T-helper 1 cell treated with Interleukin-12 subunit alpha and Interleukin-12 subunit beta and Interleukin-4 antibody, amounts not matched to agents 30 μg/mL and 1 μg/mL, for 36 hours (primary cell): Measurements from ENCODE around the gene RAD18.

ENCODE experiments used
- H3K27ac Mint-ChIP-seq: one replicate; pipeline ENCODE4 v1.8.0; 2021; ENCODE audit warnings: mild to moderate bottlenecking, mixed read lengths
- H3K27me3 Mint-ChIP-seq: one replicate; pipeline ENCODE4 v1.8.0; 2021; ENCODE audit warnings: low read depth, mixed read lengths
- H3K36me3 Mint-ChIP-seq: one replicate; pipeline ENCODE4 v1.8.0; 2021; ENCODE audit warnings: low read depth, mixed read lengths
- H3K4me1 Mint-ChIP-seq: one replicate; pipeline ENCODE4 v1.8.0; 2021; ENCODE audit warnings: low read depth, mixed read lengths
- H3K4me3 Mint-ChIP-seq: one replicate; pipeline ENCODE4 v1.8.0; 2021; ENCODE audit warnings: mild to moderate bottlenecking, moderate library complexity, mixed read lengths
- H3K9me3 Mint-ChIP-seq: one replicate; pipeline ENCODE4 v1.8.0; 2021; ENCODE audit warnings: mixed read lengths

RAD18 gene

DNA sequence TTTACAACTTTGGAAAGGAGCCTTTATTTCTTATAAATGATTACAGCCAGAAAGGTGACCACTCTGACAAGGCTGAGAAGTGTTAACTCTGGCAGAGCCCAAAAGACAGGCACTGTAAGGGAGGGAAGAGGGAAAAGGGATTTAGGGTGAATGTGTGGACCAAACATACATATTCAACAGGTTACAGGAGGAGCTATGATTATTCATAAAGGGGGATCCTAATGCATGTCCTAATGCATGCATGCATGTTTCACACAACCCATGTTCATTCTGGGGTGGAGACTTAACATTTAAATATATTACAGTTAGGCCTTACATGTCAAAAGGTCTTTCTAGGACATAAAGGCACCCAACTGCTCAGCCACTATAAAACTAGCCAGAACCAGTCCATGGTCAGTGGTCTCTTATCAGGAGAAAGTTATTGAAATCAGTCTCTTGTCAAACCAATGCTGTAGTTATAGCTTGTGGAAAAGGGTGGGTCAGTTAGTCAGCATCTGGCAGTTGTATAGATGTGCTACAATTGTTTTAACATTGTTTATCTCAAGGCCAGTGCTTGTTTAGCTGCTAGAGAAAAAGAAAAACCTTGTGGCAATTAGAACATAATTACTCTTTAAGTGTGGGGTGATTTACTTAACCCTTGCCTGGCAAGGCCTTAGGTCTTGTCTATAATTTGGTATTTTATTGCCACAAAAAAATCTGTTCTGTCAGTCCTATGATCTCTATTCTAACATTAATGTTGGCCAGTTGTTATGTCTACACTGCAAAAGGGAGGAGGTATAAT is 77.5 kb downstream of the RAD18 start:
- H3K4me3 Mint-ChIP-seq, result no peak overlapping the region
- no peak overlapping the region for H3K27ac Mint-ChIP-seq
- no peaks in the 10 kb centered on the region for H3K9me3 Mint-ChIP-seq
- H3K36me3 Mint-ChIP-seq, result peaks cover 29% of the 10 kb centered on the region
- no peaks in the 10 kb centered on the region for H3K27me3 Mint-ChIP-seq
- no peaks in the 10 kb centered on the region for H3K4me1 Mint-ChIP-seq

GRCh38 chr3:8884630-8885290 is 78.5 kb downstream of the RAD18 start:
- peaks cover 27% of the 10 kb centered on the region for H3K36me3 Mint-ChIP-seq
- H3K4me1 Mint-ChIP-seq, result no peaks in the 10 kb centered on the region
- no peak overlapping the region for H3K27ac Mint-ChIP-seq

GRCh38 chr3:8882642-8883041 is 80.6 kb downstream of the RAD18 start:
- Mint-ChIP-seq H3K4me3 (no peak overlapping the region), H3K4me1 (no peaks in the 10 kb centered on the region), H3K27me3 (no peaks in the 10 kb centered on the region), H3K36me3 (peaks cover 21% of the 10 kb centered on the region), H3K27ac (no peak overlapping the region), H3K9me3 (no peaks in the 10 kb centered on the region)

More at GRCh38 chr3:8884630-8885290, 78.5 kb downstream of the RAD18 start:
- H3K4me3 Mint-ChIP-seq, result no peak overlapping the region
- H3K27me3 Mint-ChIP-seq, result no peaks in the 10 kb centered on the region
- no peaks in the 10 kb centered on the region for H3K9me3 Mint-ChIP-seq

GRCh38 chr3:8882171-8882593 is 81.1 kb downstream of the RAD18 start:
- H3K36me3 Mint-ChIP-seq, result peaks cover 21% of the 10 kb centered on the region
- no peak overlapping the region for H3K27ac Mint-ChIP-seq
- no peaks in the 10 kb centered on the region for H3K4me1 Mint-ChIP-seq
- H3K9me3 Mint-ChIP-seq, result no peaks in the 10 kb centered on the region
- no peaks in the 10 kb centered on the region for H3K27me3 Mint-ChIP-seq
- no peak overlapping the region for H3K4me3 Mint-ChIP-seq

DNA sequence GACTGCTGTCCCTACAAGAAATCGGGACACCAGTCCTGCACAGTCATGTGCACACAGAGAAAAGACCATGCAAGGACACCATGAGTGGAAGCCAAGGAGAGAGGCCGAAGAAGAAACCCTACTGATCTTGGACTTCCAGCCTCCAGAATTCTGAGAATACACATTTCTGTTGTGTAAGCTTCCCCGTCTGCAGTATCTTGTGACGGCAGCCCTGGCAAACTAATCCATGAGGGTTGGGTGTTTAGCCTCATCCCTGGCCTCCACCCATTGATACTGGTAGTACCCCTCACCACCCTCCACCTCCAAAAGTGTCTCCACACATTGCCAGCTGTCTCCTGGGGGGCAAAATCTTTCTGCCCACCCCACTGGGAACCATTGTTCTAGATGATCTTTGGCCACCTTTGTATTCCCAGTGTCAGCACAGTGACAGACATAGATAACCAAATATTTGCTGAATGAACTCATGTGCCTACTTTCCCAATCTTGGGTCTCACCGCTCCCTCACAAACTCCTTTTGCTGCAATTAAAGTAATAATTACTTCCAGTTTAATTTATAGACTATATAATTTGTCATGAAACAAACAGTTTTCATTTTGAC is 83.8 kb downstream of the RAD18 start:
- Mint-ChIP-seq H3K4me1 (no peaks in the 10 kb centered on the region), H3K27ac (no peak overlapping the region), H3K4me3 (no peak overlapping the region), H3K36me3 (peaks cover 16% of the 10 kb centered on the region), H3K27me3 (no peaks in the 10 kb centered on the region), H3K9me3 (no peaks in the 10 kb centered on the region)

- Mint-ChIP-seq H3K36me3 (peaks cover 4% of the 10 kb centered on the region), H3K27me3 (no peaks in the 10 kb centered on the region), H3K9me3 (no peaks in the 10 kb centered on the region), H3K4me3 (no peak overlapping the region), H3K4me1 (no peaks in the 10 kb centered on the region), H3K27ac (no peak overlapping the region)
Observed at GRCh38 chr3:8875836-8876235, 87.4 kb downstream of the RAD18 start.

DNA sequence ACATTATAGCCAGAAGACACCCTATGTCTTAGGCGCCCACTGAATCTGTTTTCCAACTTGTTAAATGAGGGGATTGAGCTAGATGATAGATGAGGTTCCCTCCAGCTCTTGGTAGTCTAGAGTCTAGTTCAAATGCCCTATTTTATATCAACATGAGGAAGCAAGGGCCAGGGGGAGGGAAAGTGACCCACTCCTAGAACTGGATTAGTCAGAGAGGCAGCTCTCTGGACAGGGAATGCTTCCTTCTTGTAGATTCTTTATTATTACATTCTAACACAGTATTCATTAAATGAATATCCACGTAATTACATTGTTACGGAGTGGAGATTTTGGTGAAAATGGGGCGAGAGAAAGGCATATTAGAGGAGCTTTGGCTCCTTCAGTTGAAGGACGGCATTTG is 89.5 kb downstream of the RAD18 start:
- Mint-ChIP-seq H3K36me3 (peaks cover 2% of the 10 kb centered on the region), H3K9me3 (no peaks in the 10 kb centered on the region), H3K27me3 (no peaks in the 10 kb centered on the region), H3K4me1 (no peaks in the 10 kb centered on the region), H3K27ac (no peak overlapping the region), H3K4me3 (no peak overlapping the region)

DNA sequence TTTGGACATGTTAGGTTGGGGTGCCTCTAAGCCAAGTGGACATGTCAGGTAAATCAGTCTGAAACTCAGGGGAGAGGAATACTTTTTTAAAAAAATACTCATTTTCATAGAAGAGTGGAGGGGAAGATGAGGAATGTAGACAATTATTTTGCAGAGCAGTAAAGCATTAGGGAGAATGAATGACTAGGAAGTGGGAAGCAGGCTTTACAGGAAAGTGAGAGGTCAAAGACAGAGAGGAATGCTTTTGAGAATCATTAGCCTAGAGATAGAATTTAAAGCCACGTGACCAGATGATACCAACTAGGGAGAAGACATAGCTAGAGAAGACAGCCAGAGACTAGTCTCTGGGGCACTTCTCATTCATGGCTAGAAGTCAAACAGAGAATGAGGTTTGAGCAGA is 91.0 kb downstream of the RAD18 start:
- no peak overlapping the region for H3K27ac Mint-ChIP-seq
- no peaks in the 10 kb centered on the region for H3K4me1 Mint-ChIP-seq
- no peak overlapping the region for H3K4me3 Mint-ChIP-seq
- no peaks in the 10 kb centered on the region for H3K9me3 Mint-ChIP-seq
- no peaks in the 10 kb centered on the region for H3K27me3 Mint-ChIP-seq
- H3K36me3 Mint-ChIP-seq, result no peaks in the 10 kb centered on the region

DNA sequence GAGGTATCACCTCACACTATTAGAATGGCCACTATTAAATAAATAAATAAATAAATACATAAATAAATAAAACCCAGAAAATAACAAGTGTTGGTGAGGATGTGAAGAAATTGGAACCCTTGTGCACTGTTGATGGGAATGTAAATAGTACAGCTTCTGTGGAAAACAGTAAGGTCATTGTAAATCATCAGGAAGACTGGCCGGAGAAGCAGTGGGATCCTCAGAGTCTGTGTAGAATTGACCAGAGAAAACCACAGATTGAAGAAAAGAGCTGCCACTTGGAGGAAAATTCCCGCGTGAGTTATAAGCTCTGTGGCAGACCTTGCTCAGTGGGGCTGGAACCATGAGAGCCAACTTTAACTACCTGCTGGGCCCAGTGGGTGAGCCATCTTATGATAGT is 92.0 kb downstream of the RAD18 start:
- Mint-ChIP-seq H3K4me3 (no peak overlapping the region), H3K4me1 (no peaks in the 10 kb centered on the region), H3K27me3 (no peaks in the 10 kb centered on the region), H3K36me3 (no peaks in the 10 kb centered on the region), H3K27ac (no peak overlapping the region), H3K9me3 (no peaks in the 10 kb centered on the region)

DNA sequence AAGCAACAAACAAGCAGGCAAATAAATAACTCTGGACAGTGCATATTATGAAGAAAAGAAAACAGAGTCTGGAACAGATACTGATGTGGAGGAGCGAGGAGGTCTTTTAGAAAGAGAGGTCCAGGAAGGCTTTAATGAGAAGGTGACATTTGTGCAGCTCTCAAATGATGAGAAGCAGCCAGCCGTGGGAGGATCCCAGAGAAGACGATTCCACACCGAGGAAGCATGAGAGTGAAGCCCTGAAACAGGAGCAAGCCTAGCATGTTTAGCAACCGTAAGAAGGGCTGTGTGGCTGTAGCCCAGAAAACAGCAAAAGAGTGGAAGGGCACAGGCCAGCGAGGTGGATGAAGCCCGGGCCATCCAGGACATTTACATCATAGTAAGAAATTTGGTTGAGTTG is 93.1 kb downstream of the RAD18 start:
- Mint-ChIP-seq H3K27me3 (no peaks in the 10 kb centered on the region), H3K4me3 (no peak overlapping the region), H3K9me3 (no peaks in the 10 kb centered on the region), H3K4me1 (no peaks in the 10 kb centered on the region), H3K27ac (no peak overlapping the region), H3K36me3 (no peaks in the 10 kb centered on the region)

DNA sequence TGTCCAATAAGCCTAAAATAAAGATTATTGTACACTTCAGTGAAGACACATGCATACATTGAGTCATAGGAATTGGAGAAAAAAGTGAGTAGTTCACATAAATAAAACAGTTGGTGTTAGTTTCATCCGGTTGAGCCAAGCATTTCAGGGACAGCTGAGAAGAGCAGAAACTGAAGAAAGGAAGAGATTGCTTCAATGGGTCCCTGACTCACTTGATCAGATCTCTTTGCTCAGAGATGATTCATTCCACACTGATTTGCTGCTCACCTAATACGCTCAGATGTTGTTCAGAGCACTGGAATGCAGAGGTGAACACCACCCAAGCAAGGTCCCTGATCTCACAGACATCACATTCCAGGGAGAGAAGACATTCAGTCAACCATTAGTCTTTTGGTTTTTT is 93.7 kb downstream of the RAD18 start:
- H3K27ac Mint-ChIP-seq, result no peak overlapping the region
- no peaks in the 10 kb centered on the region for H3K4me1 Mint-ChIP-seq
- H3K9me3 Mint-ChIP-seq, result no peaks in the 10 kb centered on the region
- no peaks in the 10 kb centered on the region for H3K36me3 Mint-ChIP-seq
- H3K4me3 Mint-ChIP-seq, result no peak overlapping the region
- H3K27me3 Mint-ChIP-seq, result no peaks in the 10 kb centered on the region

GRCh38 chr3:8868996-8869395 is 94.3 kb downstream of the RAD18 start:
- H3K27me3 Mint-ChIP-seq, result no peaks in the 10 kb centered on the region
- no peaks in the 10 kb centered on the region for H3K36me3 Mint-ChIP-seq
- H3K9me3 Mint-ChIP-seq, result no peaks in the 10 kb centered on the region
- H3K4me3 Mint-ChIP-seq, result no peak overlapping the region
- H3K27ac Mint-ChIP-seq, result no peak overlapping the region
- H3K4me1 Mint-ChIP-seq, result no peaks in the 10 kb centered on the region

- Mint-ChIP-seq H3K4me1 (no peaks in the 10 kb centered on the region), H3K4me3 (no peak overlapping the region), H3K27me3 (no peaks in the 10 kb centered on the region), H3K27ac (no peak overlapping the region), H3K9me3 (no peaks in the 10 kb centered on the region), H3K36me3 (no peaks in the 10 kb centered on the region)
Observed at GRCh38 chr3:8867646-8868045, 95.6 kb downstream of the RAD18 start.

- Mint-ChIP-seq H3K4me1 (no peaks in the 10 kb centered on the region), H3K27me3 (no peaks in the 10 kb centered on the region), H3K9me3 (no peaks in the 10 kb centered on the region), H3K4me3 (no peak overlapping the region), H3K36me3 (no peaks in the 10 kb centered on the region), H3K27ac (no peak overlapping the region)
Observed at GRCh38 chr3:8865697-8866096, 97.6 kb downstream of the RAD18 start.
